SK-N-SH (cell line): Measurements from ENCODE around the gene SNRPA1. TPM values are rescaled to one million over a fixed set of nuclear protein-coding genes. Genes with fewer than 3 reads are reported as not detected.
"Not testable (repeated sequence)": the region's sequence is repeated elsewhere in the genome, so short reads cannot be mapped to it uniquely, and the experiment has no call there.

Source experiments
- CTCF ChIA-PET: fragments of 300-600, 350-600 bp; formaldehyde crosslinking; extraction: SDS; loops from one replicate; lab custom pipeline; 2021; lab: Yijun Ruan, JAX
- POLR2A ChIA-PET: fragments of 350-600 bp; sonication (Branson Sonifier 250); formaldehyde crosslinking; extraction: SDS; loops from one replicate; lab custom pipeline; 2020; ENCODE audit warnings: antibody characterized with exemption, inconsistent platforms; lab: Yijun Ruan, JAX
- DNase-seq: peaks from one replicate; pipeline ENCODE4 v3.0.0; 2012
- H2AFZ ChIP-seq: fragments of 200-600 bp; sonication (generic); 2 replicates; pipeline ENCODE4 v1.8.1; 2016; ENCODE audit warnings: antibody characterized with exemption, mild to moderate bottlenecking, low read depth
- H3F3A ChIP-seq: fragments of 200-600 bp; sonication (generic); replicated peaks from 2 replicates; pipeline ENCODE3; 2016; ENCODE audit warnings: antibody characterized with exemption, mild to moderate bottlenecking; ENCODE audit not compliant: insufficient read depth
- H3K27ac ChIP-seq, 2 experiments: fragments of 200-500 bp in 1 of 2; fragments of 200-600 bp in 1 of 2; sonication (Bioruptor generic) in 1 of 2; sonication (generic), shearing (Covaris generic) in 1 of 2; 2 replicates each; pipeline versions ENCODE4 v1.5.1 to v1.6.1; 2014 to 2016; ENCODE audit warnings: low read depth in 2 of 2, inconsistent platforms in 1 of 2, low read length in 1 of 2, mild to moderate bottlenecking in 1 of 2, mixed read lengths in 1 of 2
- H3K27me3 ChIP-seq: fragments of 200-600 bp; sonication (generic), shearing (Covaris generic); 2 replicates; pipeline ENCODE4 v1.6.1; 2016; ENCODE audit warnings: mixed run types; ENCODE audit not compliant: insufficient read depth
- H3K36me3 ChIP-seq, 2 experiments: fragments of 200-500 bp in 1 of 2; fragments of 200-600 bp in 1 of 2; sonication (Bioruptor generic) in 1 of 2; sonication (generic) in 1 of 2; replicated peaks in 1 of 2; 2 replicates each; pipeline versions ENCODE3 to v1.5.1; 2014 to 2016; ENCODE audit warnings: low read length in 1 of 2, mild to moderate bottlenecking in 1 of 2; ENCODE audit not compliant: insufficient read depth in 2 of 2, control insufficient read depth in 1 of 2
- H3K4me1 ChIP-seq, 2 experiments: fragments of 200-500 bp in 1 of 2; fragments of 200-600 bp in 1 of 2; sonication (Bioruptor generic) in 1 of 2; sonication (generic), shearing (Covaris generic) in 1 of 2; 2 replicates each; pipeline versions ENCODE4 v1.5.1 to v1.6.1; 2014 to 2016; ENCODE audit warnings: low read depth in 1 of 2, low read length in 1 of 2, mixed run types in 1 of 2; ENCODE audit not compliant: insufficient read depth in 2 of 2, control insufficient read depth in 1 of 2
- H3K4me2 ChIP-seq: fragments of 200-600 bp; sonication (generic), shearing (Covaris generic); 2 replicates; pipeline ENCODE4 v1.6.1; 2017; ENCODE audit warnings: mixed run types
- H3K4me3 ChIP-seq, 2 experiments: fragments of 200-500 bp in 1 of 2; fragments of 200-600 bp in 1 of 2; sonication (Bioruptor generic) in 1 of 2; sonication (generic), shearing (Covaris generic) in 1 of 2; 2 replicates each; pipeline versions ENCODE4 v1.5.1 to v1.8.1; 2014 to 2016; ENCODE audit warnings: low read depth in 2 of 2, inconsistent platforms in 1 of 2, low read length in 1 of 2, mild to moderate bottlenecking in 1 of 2, mixed read lengths in 1 of 2, moderate library complexity in 1 of 2
- H3K79me2 ChIP-seq: fragments of 200-600 bp; sonication (generic); 2 replicates; pipeline ENCODE4 v1.8.1; 2017; ENCODE audit warnings: mild to moderate bottlenecking; ENCODE audit not compliant: insufficient read depth
- H3K9ac ChIP-seq: fragments of 200-600 bp; sonication (generic); 2 replicates; pipeline ENCODE4 v1.6.1; 2017; ENCODE audit warnings: mixed run types
- H3K9me2 ChIP-seq: fragments of 200-600 bp; sonication (generic); 2 replicates; pipeline ENCODE4 v1.6.1; 2017; ENCODE audit warnings: mixed run types
- H3K9me3 ChIP-seq: fragments of 200-600 bp; sonication (generic); 2 replicates; pipeline ENCODE4 v1.6.1; 2017; ENCODE audit warnings: mixed run types, mild to moderate bottlenecking, moderate library complexity
- H4K20me1 ChIP-seq: fragments of 200-600 bp; sonication (generic); 2 replicates; pipeline ENCODE4 v1.6.1; 2017; ENCODE audit warnings: mild to moderate bottlenecking, mixed run types; ENCODE audit not compliant: insufficient read depth
- ELF1 ChIP-seq: IDR thresholded peaks from 2 replicates; pipeline ENCODE4 v1.4.0; 2012
- FOXJ3 ChIP-seq: sonication (generic); formaldehyde crosslinking; IDR thresholded peaks from 2 replicates; pipeline ENCODE4 v1.5.1; 2020; ENCODE audit warnings: mild to moderate bottlenecking, missing genetic modification reagents
- GABPA ChIP-seq: IDR thresholded peaks from 2 replicates; pipeline ENCODE4 v1.4.0; 2012; ENCODE audit warnings: low read depth, mild to moderate bottlenecking
- MXI1 ChIP-seq: IDR thresholded peaks from 2 replicates; pipeline ENCODE4 v1.6.1; 2012; ENCODE audit warnings: mild to moderate bottlenecking, low read depth, low read length, improper control_type of control experiment
- SIN3A ChIP-seq: IDR thresholded peaks from 2 replicates; pipeline ENCODE4 v1.6.1; 2012; ENCODE audit warnings: low read depth, mild to moderate bottlenecking, low read length, moderate library complexity, borderline replicate concordance
- TAF1 ChIP-seq: IDR thresholded peaks from 2 replicates; pipeline ENCODE4 v1.6.1; 2012; ENCODE audit warnings: low read depth, mild to moderate bottlenecking, low read length, moderate library complexity, borderline replicate concordance
- TEAD4 ChIP-seq: IDR thresholded peaks from 2 replicates; pipeline ENCODE4 v1.4.0; 2012; ENCODE audit warnings: mild to moderate bottlenecking, borderline replicate concordance; ENCODE audit not compliant: insufficient read depth
- WGBS: methylation state at CpG from one replicate; pipeline ENCODE4 v1.1.6; 2017; ENCODE audit warnings: low lambda C conversion rate; 5-methylcytosine and 5-hydroxymethylcytosine counted together
- polyA plus RNA-seq, 3 experiments: library from polyadenylated mRNA; depleted of rRNA; stranded (reverse); fragments of >200 nt; gene quantifications; 2 replicates each; pipeline ENCODE4 v1.2.3, GENCODE V29; 2012
- TF ChIP-seq, protein P1 (sequence below): IDR thresholded peaks from 2 replicates; pipeline ENCODE4; 2012
- TF ChIP-seq, protein P2 (sequence below): IDR thresholded peaks from 2 replicates; pipeline ENCODE4 v1.4.0; 2012; ENCODE audit warnings: low read depth, borderline replicate concordance
- TF ChIP-seq, protein P3 (sequence below): IDR thresholded peaks from 2 replicates; pipeline ENCODE4 v1.6.1; 2012; ENCODE audit warnings: mild to moderate bottlenecking, low read depth, low read length, moderate library complexity

SNRPA1 gene
- polyA plus RNA-seq, 1 of the 3 experiments (the other 2 are of a cell fraction), result 62.3 TPM

DNA sequence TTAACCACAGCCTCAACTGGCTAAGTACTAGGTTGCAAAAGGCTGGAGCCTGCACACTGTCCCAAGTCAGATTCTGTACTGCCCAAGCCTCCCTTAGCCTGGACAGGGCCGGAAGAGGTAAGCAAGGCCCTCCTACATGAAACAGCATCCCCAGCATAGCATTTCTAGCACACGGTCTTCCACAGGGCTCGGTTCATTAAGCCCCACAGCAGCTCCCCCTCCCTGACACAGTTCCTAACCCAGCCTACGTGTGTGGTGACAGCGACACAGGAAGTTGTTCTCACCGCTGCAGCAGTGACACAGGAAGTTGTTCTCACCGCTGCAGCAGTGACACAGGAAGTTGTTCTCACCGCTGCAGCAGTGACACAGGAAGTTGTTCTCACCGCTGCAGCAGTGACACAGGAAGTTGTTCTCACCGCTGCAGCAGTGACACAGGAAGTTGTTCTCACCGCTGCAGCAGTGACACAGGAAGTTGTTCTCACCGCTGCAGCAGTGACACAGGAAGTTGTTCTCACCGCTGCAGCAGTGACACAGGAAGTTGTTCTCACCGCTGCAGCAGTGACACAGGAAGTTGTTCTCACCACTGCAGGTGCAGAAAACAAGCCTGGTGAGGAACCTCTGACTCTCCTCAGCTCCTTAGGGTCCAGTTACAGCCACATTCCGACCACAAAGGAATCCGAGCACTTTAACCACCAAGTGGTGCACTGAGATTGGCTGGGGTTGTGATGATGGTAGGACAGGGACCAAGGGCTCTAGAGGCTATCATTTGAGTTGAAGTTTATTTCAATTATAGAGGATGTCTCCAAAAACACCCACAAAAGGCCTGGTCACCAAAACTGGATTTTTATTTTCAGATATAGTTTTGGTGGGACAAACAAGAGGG is 39.1 kb upstream of the SNRPA1 start:
- H3K36me3 ChIP-seq, H2AFZ ChIP-seq, H4K20me1 ChIP-seq, H3K79me2 ChIP-seq, H3K4me2 ChIP-seq, POLR2A ChIA-PET, DNase-seq, H3K27ac ChIP-seq, H3K4me1 ChIP-seq, H3K9ac ChIP-seq, H3K9me2 ChIP-seq, H3K27me3 ChIP-seq, H3F3A ChIP-seq, H3K4me3 ChIP-seq, CTCF ChIA-PET, H3K9me3 ChIP-seq: not testable (repeated sequence)
- 69% methylated on average over 6 of the region's 16 CpGs for WGBS
- peak; percentile 78 for TF ChIP-seq GABPA

DNA sequence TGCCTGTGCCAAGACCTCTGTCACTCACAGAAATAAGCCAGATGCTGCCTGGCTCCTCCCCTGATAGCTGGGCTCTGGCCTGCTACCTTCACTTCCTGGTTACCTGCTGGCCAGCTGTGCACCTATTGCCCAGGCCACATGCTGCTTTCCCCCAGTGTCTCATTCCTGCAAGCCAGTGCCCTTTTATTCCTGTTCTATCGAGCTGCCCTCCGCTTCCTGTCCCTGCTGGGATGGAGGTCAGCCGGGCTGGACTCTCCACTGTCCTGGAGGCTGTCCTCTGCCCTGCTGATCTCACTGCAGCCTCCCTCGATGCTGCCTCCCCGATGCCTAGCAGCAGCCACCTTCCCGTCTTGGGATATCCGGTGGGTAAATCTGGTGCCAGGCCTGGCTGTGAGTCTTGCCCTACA is 37.0 kb upstream of the SNRPA1 start:
- Histone ChIP-seq H3K27me3 (peaks cover 8% of the 10 kb centered on the region; the same call in 1 of the 2 replicates), H3K4me1 (no peaks in the 10 kb centered on the region), H3K27ac (no peak overlapping the region), H3K4me2 (no peak overlapping the region), H3K4me3 (no peak overlapping the region), H3K36me3 (no peaks in the 10 kb centered on the region), H2AFZ (no peak overlapping the region), H3F3A (no peaks in the 10 kb centered on the region), H3K9me3 (no peaks in the 10 kb centered on the region)
- POLR2A ChIA-PET, result no interaction called here
- no peak for DNase-seq
- WGBS, result 69% methylated on average over 7 of the region's 7 CpGs
- no peak for TF ChIP-seq TEAD4
- TF ChIP-seq FOXJ3 (CRISPR knock-in tag), result no peak
- TF ChIP-seq TAF1, result no peak
- no peak for TF ChIP-seq MXI1
- TF ChIP-seq GABPA, result no peak
- no peak for TF ChIP-seq ELF1
- TF ChIP-seq SIN3A, result no peak
- TF ChIP-seq, protein P1, sequence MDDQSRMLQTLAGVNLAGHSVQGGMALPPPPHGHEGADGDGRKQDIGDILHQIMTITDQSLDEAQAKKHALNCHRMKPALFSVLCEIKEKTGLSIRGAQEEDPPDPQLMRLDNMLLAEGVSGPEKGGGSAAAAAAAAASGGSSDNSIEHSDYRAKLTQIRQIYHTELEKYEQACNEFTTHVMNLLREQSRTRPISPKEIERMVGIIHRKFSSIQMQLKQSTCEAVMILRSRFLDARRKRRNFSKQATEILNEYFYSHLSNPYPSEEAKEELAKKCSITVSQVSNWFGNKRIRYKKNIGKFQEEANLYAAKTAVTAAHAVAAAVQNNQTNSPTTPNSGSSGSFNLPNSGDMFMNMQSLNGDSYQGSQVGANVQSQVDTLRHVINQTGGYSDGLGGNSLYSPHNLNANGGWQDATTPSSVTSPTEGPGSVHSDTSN, result no peak
- TF ChIP-seq, protein P2, sequence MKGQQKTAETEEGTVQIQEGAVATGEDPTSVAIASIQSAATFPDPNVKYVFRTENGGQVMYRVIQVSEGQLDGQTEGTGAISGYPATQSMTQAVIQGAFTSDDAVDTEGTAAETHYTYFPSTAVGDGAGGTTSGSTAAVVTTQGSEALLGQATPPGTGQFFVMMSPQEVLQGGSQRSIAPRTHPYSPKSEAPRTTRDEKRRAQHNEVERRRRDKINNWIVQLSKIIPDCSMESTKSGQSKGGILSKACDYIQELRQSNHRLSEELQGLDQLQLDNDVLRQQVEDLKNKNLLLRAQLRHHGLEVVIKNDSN, result no peak
- TF ChIP-seq, protein P3, sequence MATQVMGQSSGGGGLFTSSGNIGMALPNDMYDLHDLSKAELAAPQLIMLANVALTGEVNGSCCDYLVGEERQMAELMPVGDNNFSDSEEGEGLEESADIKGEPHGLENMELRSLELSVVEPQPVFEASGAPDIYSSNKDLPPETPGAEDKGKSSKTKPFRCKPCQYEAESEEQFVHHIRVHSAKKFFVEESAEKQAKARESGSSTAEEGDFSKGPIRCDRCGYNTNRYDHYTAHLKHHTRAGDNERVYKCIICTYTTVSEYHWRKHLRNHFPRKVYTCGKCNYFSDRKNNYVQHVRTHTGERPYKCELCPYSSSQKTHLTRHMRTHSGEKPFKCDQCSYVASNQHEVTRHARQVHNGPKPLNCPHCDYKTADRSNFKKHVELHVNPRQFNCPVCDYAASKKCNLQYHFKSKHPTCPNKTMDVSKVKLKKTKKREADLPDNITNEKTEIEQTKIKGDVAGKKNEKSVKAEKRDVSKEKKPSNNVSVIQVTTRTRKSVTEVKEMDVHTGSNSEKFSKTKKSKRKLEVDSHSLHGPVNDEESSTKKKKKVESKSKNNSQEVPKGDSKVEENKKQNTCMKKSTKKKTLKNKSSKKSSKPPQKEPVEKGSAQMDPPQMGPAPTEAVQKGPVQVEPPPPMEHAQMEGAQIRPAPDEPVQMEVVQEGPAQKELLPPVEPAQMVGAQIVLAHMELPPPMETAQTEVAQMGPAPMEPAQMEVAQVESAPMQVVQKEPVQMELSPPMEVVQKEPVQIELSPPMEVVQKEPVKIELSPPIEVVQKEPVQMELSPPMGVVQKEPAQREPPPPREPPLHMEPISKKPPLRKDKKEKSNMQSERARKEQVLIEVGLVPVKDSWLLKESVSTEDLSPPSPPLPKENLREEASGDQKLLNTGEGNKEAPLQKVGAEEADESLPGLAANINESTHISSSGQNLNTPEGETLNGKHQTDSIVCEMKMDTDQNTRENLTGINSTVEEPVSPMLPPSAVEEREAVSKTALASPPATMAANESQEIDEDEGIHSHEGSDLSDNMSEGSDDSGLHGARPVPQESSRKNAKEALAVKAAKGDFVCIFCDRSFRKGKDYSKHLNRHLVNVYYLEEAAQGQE, result no peak
- TF ChIP-seq, all 33 proteins: peak for 0
- H4K20me1 ChIP-seq, result no peaks in the 10 kb centered on the region
- no peaks in the 10 kb centered on the region for H3K79me2 ChIP-seq
- CTCF ChIA-PET, result no interaction called here
- no peak overlapping the region for H3K9ac ChIP-seq
- H3K9me2 ChIP-seq, result no peaks in the 10 kb centered on the region
